HG03095 (cell line): Measurements from ENCODE around the gene BCL3.
"Not testable (repeated sequence)": the region's sequence is repeated elsewhere in the genome, so short reads cannot be mapped to it uniquely, and the experiment has no call there.

ENCODE experiments used
- ATAC-seq: cut with Tn5 transposase; IDR thresholded peaks from one replicate; pipeline ENCODE4 v1.9.1; 2021; ENCODE audit warnings: moderate library complexity; ENCODE audit not compliant: unreplicated experiment

The BCL3 gene

GRCh38 chr19:44720396-44720795, 28.1 kb upstream of the BCL3 start:
- not testable (repeated sequence) for ATAC-seq

DNA sequence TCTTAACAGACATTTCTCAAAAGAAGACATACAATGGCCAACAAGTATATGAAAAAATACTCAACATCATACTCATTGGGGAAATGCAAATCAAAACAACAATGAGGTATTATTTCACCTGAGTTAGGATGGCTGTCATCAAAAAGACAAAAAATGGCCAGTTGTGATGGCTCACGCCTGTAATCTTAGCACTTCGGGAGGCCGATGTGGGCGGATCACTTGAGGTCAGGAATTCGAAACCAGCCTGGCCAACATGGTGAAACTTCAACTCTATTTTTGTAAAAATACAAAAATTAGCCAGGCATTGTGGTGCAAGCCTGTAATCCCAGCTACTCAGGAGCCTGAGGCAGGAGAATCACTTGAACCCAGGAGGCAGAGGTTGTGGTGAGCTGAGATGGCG, 27.6 kb upstream of the BCL3 start:
- ATAC-seq: no peak

DNA sequence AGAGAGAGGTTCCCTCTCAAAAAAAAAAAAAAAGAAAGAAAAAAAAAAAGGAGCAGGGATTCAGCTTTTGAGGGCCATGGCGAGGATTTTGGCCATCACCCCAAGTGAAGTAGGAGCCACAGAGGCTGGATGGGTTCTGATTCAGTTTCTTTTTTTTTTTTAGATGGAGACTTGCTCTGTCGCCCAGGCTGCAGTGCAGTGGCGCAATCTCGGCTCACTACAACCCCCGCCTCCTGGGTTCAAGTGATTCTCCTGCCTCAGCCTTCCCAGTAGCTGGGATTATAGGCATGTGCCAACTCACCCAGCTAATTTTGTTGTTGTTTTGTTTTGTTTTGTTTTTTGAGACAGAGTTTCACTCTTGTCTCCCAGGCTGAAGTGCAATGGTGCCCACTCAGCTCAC, 27.1 kb upstream of the BCL3 start:
- ATAC-seq: not testable (repeated sequence)

DNA sequence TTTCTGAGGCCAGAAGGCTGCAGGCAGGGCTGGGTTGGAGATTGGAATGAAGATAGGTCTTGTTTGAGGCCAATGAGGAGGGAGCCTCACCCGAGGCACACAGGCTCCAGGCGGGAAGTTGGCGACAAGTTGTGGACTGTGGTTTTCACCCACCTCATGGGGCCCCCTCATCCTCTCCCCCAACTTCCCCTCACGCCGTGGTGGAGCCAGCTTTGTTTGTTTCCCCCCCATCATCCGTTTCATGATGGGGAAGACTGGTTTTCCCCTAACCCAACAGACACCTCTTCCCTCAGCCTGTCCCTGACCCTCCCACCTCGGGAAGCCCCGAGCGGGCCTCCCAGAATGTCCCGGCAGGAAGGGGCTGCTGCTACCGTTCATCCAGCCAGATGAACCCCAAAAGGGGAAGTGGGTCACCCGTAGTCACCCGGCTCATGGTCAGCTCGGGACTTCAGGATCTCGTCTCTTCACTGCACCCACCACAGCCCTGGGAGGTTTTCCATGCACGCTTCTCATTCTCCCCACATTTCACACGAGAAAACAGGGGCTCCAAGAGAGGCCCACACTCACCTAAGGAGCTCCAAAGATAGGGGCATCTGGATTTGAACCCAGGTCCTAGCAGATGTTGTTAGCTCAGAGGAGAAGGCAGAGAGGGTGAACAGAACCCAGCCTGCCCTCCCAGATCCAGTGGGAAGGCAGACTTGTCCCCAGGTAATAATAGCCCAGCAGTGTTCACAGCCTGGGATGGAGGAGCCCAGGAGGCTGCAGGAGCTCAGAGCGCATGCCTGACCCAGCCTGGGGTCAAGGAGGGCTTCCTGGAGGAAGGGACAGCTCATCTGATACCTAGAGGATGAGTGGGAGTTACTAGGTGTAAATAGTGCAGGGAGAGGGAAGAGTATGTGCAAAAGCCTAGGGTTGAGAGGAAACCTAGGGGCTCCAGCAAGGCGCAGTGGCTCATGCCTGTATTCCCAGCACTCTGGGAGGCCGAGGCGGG, 26.1 kb upstream of the BCL3 start:
- ATAC-seq: no peak

DNA sequence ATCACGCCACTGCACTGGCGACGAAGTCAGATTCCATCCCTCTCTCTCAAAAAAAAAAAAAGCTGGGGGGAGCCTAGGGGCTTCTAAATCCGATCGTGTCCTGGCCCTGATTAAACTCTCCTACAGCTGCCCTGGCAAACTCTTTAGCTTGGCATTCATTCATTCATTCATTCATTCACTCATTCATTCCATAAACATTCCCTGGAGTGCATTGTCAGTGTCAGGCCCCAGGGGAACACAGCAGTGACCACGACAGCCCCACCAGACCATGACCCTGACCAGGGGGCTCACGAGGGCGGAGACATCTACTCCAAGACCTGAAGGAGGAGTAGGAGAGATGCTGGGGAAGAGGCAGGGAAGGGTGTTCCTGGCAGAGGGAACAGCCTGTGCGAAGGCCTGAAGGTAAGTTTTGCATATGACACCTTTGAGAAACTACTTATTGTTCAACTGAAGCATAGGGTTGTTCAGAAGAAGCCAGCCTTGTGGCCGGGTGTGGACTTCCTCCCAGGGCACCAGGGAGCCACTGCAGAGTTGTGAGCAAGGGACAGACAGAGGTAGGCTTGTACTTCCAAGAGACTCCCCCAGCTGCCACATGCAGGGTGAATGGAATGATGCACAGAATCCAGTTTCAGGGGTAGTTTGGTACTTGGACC, 25.1 kb upstream of the BCL3 start:
- no peak for ATAC-seq

DNA sequence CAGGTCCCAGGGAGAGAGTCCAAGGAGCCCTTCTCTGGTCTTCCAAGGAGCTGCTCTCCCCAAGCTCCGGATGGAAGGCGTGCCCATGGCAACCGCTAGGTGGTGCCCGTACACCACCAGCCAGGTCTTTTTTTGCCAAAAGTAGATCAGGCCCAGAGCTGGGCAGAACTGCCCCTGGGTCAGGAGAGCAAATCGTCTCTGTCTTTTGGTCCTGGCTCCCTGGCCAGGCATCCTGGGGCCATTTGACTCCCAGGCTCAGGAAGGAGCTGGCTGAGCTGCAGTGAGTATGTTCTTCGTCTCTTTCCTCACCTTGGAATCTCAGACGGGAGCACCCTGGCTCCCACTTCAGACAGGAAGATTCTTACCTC, 24.6 kb upstream of the BCL3 start:
- ATAC-seq: no peak

DNA sequence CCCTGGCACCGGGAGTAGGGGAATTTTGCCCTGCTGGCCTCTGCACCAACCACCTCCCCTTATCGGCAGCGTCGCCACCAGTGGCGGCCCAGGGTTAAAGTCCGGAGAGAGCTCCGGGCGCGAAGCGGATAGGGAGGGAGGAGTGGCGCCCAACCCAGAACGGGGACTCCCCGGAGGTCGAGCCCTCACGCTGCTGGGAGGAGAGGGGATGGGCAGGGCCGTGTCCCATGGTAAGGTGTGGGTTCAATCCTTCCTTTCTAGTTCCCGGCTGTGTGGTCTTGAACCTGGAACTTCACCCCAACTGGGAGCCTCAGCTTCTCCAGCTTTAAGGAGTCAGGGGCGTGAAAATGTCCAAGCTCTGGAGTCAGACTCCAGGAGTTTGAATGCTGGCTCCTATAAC, 23.3 kb upstream of the BCL3 start:
- ATAC-seq: no peak

DNA sequence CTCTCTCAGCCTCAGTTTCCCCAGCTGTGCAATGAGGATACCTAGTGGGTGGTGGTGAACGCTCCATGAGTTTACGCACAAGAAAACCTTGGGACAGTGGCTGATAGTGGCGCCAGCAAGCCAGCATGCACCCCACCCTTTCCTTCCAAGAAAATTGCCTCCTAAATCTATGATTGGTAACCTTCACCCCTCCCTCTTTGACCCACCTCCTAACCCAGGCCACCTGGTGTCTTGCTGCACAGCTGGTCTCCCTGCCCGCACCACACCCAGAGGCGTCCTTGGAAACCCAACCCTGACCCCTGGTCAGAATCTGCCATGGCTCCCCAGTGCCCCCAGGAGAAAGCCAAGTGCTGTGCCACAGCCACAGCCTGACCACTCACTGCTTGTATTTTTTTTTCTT, 22.8 kb upstream of the BCL3 start:
- ATAC-seq: no peak

GRCh38 chr19:44726465-44726864, 22.0 kb upstream of the BCL3 start:
- ATAC-seq: no peak

DNA sequence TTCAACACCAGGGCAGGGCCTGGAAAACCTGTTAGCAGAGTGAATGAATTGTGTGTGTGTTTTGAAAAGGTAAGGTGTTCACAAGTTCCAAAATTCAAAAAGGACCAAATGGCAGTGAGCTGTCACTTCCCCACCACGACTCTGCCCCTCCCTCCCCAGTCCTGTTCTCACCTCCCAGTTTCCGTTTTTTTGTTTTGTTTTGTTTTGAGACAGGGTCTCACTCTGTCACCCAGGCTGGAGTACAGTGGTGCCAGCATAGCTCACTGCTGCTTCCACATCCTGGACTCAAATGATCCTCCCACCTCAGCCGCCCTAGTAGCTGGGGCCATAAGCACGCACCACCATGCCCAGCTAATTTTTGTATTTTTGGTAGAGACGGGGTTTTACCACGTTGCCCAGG, 20.3 kb upstream of the BCL3 start:
- ATAC-seq: no peak

DNA sequence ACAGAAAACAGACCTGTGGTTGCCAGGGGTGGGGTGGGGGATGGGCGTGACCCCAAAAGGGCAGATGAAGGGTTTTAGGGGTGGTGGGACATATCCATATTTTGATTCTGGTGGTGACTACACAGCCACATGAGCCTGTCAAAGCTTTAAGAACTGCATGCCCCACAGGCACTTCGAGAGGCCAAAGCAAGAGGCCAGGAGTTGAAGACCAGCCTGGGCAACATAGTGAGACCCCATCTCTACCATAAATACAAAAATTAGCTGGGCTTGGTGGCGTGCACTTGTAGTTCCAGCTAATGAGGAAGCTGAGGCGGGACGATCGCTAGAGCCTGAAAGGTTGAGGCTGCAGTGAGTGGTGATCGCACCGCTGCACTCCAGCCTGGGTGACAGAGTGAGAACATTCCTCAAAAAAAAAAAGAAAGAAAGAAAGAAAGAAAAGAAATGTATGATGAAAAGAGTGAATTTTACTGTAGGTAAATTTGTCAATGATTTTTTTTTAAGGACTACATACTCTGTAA, 18.9 kb upstream of the BCL3 start:
- ATAC-seq: no peak

GRCh38 chr19:44731081-44731480, 17.4 kb upstream of the BCL3 start:
- ATAC-seq: no peak

DNA sequence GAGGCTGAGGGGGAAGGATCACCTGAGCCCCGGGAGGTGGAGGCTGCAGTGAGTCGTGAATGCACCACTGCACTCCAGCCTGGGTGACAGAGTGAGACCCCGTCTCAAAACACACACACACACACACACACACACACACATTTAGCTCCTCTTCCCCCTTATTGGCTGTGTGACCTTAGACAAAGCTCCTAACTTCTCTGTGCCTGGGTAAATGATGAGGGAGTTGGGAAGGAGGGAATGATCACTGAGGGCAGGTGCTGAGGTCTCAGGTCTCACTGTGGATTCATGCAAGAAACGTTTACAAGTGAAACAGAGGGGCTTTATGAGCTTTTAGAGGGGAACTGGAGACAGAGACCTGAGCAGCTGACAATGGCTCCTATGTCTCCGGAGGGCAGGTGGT, 16.9 kb upstream of the BCL3 start:
- no peak for ATAC-seq

- no peak for ATAC-seq
Measured at GRCh38 chr19:44732235-44733014, 16.1 kb upstream of the BCL3 start.

GRCh38 chr19:44734357-44734756, 14.2 kb upstream of the BCL3 start:
- ATAC-seq: no peak

DNA sequence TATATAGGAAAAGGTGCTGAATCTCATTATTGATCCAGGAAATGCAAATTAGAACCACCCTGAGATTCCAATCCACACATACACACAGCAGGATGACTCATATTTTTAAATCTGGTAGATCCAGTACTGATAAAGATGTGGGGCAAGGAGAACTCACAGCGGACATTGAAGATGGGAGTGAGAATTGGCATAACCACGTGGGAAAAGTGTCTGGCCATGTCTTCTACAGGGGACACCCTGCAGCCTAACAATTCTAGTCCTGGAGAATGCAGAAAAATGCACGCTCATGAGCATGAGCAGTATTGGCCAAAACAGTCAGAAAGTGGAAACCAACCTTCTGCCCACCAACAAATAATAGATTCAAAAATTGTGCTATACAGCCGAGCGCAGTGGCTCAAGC, 13.5 kb upstream of the BCL3 start:
- no peak for ATAC-seq

DNA sequence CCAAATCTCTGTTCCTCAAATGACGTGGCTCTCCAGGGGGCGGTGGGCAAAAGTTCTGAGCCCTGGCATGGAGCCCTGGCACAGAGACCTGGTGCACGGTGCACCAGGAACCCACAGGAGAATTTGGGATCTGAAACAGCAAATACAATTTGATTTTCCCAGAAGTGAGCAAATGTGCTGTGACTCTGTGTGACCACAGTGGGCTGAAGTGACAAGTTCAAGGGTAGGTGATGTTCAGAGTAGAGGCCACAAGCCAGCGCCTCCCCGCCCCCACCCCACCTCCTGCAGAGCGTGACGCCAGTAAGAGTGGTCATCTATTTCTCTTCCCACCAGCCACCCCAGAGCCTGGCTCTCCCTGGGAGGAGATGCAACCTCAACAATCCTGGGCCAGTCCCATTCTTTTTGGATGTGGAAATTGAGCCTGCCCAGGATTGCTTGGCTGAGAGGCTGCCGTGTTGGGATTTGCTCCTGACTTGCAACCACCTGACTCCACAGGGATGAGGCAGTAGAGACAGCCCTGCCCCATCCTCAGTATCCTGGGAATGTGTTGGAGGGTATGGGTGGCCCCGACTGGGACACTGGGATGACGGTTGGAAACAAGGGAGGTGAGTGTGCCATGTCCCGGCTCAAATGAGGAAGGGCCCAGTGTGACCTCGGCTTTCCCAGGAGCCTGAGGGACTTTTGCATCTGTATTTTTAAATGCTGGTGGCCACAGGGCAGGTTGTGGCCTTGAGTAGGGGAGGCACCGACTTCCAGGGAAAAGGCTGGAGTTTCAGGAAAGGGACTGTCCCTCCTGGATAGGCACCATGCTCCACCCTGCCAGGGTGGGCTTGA, 11.1 kb upstream of the BCL3 start:
- ATAC-seq: no peak

GRCh38 chr19:44738136-44738535, 10.4 kb upstream of the BCL3 start:
- ATAC-seq: no peak

DNA sequence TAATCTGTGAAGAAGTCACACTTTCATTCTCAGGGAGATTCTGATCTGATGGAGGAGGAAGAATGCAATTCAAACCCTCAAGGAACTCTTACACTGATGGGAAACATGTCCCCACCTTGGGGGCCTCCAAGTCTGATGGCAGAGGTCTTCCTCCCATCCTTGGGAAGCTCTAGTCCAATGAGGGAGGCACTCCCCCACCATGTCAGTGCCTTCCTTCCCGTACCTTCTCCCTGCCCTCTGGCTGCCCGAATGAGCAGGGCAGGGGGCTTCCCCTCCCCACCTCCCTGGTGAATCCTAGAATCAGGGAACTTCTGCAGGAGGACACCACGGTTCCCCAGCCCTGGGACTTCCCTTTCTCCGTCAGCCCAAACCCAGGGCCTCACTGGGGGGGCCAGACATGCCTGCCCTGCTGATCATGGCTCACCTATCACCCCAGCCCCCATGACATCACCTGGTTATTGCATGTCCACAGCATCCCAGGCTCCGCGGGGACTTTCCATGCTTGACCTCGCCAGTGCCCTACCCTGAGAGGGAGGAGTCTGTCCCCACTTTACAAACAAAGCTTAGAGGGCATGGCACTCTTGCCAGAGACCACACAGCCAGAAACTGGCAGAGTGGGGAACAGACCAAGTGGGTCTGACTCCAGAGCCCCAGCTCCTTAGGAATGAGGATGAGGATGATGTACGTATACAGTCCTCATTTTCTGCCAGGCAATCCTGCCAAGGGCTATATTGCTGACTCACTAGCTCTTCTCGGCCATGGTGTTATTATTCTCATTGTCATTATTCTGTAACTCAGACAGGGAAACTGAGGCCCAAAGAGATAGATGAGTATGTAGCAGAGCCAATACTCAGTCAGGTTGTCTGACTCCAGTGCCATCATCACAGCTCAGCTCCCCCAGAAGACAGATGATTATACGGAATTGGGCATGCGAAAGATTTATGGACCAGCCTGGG, 9.6 kb upstream of the BCL3 start:
- no peak for ATAC-seq
